SW 1271 (cell line): ENCODE data around the gene OR52I2.

Experiments
- DNase-seq, 2 experiments: peaks; one replicate each; lab custom pipeline; 2025; lab: John Stamatoyannopoulos, UW

The OR52I2 gene

GRCh38 chr11:4607781-4608666 is 26.5 kb downstream of the OR52I2 start, which contains the start of gene TRIM68:
Gene TRIM68, minus strand, starts transcription at chr11:4608231. Its CDS starts 2,727 bp downstream, at chr11:4605504.
- DNase-seq = peak; percentile 79 to 95

DNA sequence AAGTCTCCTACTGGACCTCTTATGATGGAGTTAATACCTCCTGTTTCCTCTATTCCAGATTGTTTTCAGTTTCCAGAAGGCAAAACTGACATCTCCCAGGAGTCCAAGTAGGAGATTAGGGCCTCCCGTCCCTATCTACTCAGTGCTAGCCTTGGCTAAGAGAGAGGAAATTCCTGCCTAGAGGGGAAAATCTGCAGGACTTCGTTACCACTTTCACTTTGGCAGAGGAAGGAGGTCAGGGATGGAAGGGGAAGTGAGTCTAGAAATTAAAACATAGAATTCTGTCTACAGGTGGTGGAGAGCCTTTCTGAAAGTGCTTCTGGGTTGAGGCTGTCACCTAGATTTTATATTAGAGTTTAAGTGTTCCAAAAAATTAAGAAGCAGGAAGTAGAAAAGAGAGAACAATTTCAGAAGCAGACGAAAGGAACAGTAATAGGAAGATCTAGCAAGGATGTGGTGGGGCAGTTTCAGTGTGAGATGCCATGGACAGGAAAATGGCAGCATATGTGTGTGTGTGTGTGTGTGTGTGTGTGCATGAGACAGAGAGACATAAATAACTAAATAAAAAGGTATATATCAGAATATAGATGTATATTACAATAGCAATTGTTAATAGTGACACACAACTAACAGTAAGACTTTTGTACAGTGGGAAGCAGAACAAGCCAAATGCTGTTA is 28.9 kb downstream of the OR52I2 start:
- no peak for DNase-seq

DNA sequence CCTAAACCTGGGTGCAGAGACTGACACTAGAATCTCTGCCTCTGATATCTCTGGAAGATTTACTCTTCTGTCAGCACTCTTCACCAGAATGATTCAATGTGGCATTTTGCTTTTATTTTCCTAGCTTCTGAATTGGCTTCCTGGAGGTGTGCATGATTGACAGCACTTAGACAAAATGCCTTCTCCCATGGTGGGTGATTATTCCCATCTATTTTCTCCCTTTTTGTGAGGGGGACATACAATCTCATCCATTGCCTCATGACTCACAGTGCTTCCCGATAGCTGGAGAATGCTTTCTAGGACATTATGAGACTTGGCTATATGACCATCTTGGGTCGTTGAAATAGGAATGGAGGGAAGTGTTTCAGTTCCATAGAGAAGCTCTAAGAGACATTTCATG is 30.4 kb downstream of the OR52I2 start:
- no peak for DNase-seq

DNA sequence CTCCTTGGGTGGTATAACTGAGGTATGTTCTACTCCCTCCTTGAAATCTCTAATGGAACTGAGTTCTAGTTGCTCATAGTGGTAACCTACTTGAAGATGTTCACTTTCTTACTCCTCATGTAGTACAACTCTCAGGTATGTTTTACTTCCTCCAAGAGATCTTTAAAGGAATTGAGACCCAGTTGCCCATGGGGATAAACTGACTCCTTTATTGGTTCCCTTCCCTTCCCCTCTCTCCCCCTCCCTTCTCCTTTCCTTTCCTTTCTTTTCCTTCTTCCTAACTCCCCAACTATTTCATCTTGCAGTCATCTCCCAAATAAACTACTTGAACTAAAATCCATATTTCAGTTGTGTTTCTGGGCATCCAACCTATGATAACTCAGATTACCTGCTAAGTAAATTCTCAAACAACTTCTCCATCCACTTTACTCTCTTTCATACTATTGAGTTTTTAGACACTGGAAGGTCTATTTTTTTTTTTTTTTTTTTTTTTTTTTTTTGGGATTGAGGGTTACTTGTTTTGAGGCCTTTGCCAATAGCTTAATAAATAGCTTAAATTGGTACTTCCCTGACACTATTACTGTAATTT is 34.4 kb downstream of the OR52I2 start:
- DNase-seq = no peak

GRCh38 chr11:4619514-4619913 is 38.0 kb downstream of the OR52I2 start:
- DNase-seq = no peak

GRCh38 chr11:4626207-4627099 is 44.9 kb downstream of the OR52I2 start:
- DNase-seq = peak in 1 of 2 experiments; percentile 63

GRCh38 chr11:4636136-4636535 is 54.6 kb downstream of the OR52I2 start:
- DNase-seq = no peak

DNA sequence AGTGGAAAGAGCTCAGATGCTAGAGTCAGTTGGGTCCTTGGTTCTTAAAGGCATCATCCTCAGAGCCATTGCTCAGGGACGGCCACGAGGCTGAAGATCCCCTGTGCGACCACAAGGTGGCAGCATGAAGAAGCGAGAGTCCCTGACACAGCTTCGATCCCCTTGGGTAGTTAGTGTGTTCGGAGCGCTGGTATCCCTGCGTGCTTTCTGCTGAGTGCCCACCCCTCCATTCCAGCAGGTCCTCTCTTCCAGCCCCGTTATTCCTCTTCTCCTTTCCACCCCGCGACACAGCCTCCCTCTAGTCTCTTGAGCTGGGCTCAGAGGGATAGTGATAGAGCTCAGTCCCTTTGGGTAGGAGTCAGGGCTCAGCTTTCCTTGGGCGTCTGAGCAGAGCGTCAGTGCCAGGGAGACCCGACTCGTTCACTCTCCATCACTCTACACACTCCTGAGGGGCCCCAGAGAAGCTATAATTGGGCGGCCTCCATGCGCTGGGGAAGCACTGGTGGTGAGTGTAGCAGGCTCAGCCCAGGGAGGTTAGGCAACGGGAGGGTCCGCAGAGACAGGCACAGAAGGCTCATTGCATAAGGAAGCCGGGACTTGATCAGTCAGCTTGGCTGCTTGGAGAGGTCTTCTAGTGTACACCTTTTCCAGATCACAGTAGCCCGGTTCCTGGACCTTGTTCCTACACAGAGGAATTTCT is 55.6 kb downstream of the OR52I2 start, which contains the start of gene OR51D1:
Gene OR51D1, plus strand, starts transcription at position 516 of the 700 bp plus-strand sequence. CDS start 2,314 bp downstream, outside the sequence.
- peak; percentile 8 to 53 for DNase-seq

DNA sequence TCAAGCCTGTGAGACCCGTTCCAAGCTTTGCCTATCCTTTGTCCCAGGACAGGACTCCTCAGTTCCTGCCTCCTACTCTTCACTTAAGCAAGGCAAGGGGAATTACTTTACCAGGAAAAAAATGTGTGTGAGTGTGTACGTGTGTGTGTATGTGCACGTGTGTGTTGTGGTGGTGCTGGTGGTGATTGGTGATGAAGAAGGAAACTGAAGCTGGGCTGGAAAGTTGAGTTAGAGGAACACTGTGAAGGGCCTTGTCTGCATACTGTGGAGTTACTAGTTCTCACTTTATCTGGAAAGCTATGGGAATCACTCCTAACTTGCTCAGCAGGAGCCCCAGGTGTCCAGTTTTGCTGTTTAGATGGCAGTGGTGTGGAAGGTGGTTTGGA is 56.1 kb downstream of the OR52I2 start:
- no peak for DNase-seq

- DNase-seq = no peak
Observed at GRCh38 chr11:4639931-4640330, 58.4 kb downstream of the OR52I2 start.

GRCh38 chr11:4641501-4641900 is 60.0 kb downstream of the OR52I2 start:
- DNase-seq = no peak

- DNase-seq = no peak
Observed at GRCh38 chr11:4642043-4642442, 60.5 kb downstream of the OR52I2 start.
